ENCODE data around the gene OPCML.

Gene OPCML

GRCh38 chr11:133408402-133408801, 123.9 kb downstream of the OPCML start:
- DNase-seq, result no peak

- DNase-seq, result no peak
These were observed 125.8 kb downstream of the OPCML start for GRCh38 chr11:133406489-133406888.

GRCh38 chr11:133403900-133404299, 128.4 kb downstream of the OPCML start:
- no peak for DNase-seq

- no peak for DNase-seq
These were observed 129.8 kb downstream of the OPCML start for GRCh38 chr11:133402551-133402950.

GRCh38 chr11:133399855-133400625, 132.3 kb downstream of the OPCML start:
- no peak for DNase-seq

GRCh38 chr11:133399294-133399693, 133.0 kb downstream of the OPCML start:
- no peak for DNase-seq

GRCh38 chr11:133390803-133391202, 141.5 kb downstream of the OPCML start:
- peak; percentile 70 for DNase-seq

GRCh38 chr11:133388975-133389568, 143.2 kb downstream of the OPCML start:
- DNase-seq, result no peak

- no peak for DNase-seq
These were observed 144.0 kb downstream of the OPCML start for GRCh38 chr11:133388260-133388659.

- peak; percentile 26 for DNase-seq
These were observed 145.4 kb downstream of the OPCML start for GRCh38 chr11:133386852-133387251.

- no peak for DNase-seq
These were observed 146.0 kb downstream of the OPCML start for GRCh38 chr11:133386262-133386661.

GRCh38 chr11:133385781-133386180, 146.5 kb downstream of the OPCML start:
- no peak for DNase-seq

- no peak for DNase-seq
These were observed 147.6 kb downstream of the OPCML start for GRCh38 chr11:133384731-133385130.

GRCh38 chr11:133383689-133384088, 148.6 kb downstream of the OPCML start:
- DNase-seq, result no peak

GRCh38 chr11:133383201-133383600, 149.1 kb downstream of the OPCML start:
- no peak for DNase-seq

GRCh38 chr11:133382131-133382812, 150.0 kb downstream of the OPCML start:
- DNase-seq, result peak; percentile 49

GRCh38 chr11:133381761-133382130, 150.6 kb downstream of the OPCML start:
- DNase-seq, result peak; percentile 63

GRCh38 chr11:133366147-133366546, 166.2 kb downstream of the OPCML start:
- no peak for DNase-seq

GRCh38 chr11:133362916-133363315, 169.4 kb downstream of the OPCML start:
- no peak for DNase-seq

GRCh38 chr11:133362156-133362555, 170.1 kb downstream of the OPCML start:
- no peak for DNase-seq

- DNase-seq, result no peak
These were observed 170.7 kb downstream of the OPCML start for GRCh38 chr11:133361689-133361994.

GRCh38 chr11:133360860-133361688, 171.2 kb downstream of the OPCML start:
- DNase-seq, result no peak

- DNase-seq, result no peak
These were observed 177.2 kb downstream of the OPCML start for GRCh38 chr11:133355095-133355494.

All from right hindlimb (tissue), 1 donor.